Prostate gland (tissue), 2 donors: Measurements from ENCODE around the gene SCYGR8.

Experiments used
- POLR2A ChIP-seq: fragments of 450-650 bp; IDR thresholded peaks from one replicate; pipeline ENCODE4 v1.6.1; 2016; ENCODE audit warnings: antibody characterized with exemption, mild to moderate bottlenecking
- POLR2AphosphoS5 ChIP-seq: sonication (generic); formaldehyde crosslinking; IDR thresholded peaks from one replicate; pipeline ENCODE4 v1.6.1; 2017; ENCODE audit warnings: antibody characterized with exemption
- TF ChIP-seq, protein P1 (sequence below), 4 experiments: fragments of 200-600 bp in 2 of 4; fragments of 450-650 bp in 2 of 4; sonication (generic) in 2 of 4; IDR thresholded peaks; 1 replicate in 3 of 4; 2 replicates in 1 of 4; pipeline ENCODE4 v1.5.1; 2016 to 2019; ENCODE audit warnings: antibody characterized with exemption in 4 of 4, mild to moderate bottlenecking in 2 of 4, moderate library complexity in 2 of 4

- TF ChIP-seq, protein P1, sequence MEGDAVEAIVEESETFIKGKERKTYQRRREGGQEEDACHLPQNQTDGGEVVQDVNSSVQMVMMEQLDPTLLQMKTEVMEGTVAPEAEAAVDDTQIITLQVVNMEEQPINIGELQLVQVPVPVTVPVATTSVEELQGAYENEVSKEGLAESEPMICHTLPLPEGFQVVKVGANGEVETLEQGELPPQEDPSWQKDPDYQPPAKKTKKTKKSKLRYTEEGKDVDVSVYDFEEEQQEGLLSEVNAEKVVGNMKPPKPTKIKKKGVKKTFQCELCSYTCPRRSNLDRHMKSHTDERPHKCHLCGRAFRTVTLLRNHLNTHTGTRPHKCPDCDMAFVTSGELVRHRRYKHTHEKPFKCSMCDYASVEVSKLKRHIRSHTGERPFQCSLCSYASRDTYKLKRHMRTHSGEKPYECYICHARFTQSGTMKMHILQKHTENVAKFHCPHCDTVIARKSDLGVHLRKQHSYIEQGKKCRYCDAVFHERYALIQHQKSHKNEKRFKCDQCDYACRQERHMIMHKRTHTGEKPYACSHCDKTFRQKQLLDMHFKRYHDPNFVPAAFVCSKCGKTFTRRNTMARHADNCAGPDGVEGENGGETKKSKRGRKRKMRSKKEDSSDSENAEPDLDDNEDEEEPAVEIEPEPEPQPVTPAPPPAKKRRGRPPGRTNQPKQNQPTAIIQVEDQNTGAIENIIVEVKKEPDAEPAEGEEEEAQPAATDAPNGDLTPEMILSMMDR (IDR thresholded peaks at IDR 0.05), result no peak
- TF ChIP-seq POLR2AphosphoS5 (no peak), POLR2A (no peak)
Observed at GRCh38 chr2:227782804-227783203, 37.1 kb downstream of the SCYGR8 start.
